ENCODE results near the gene FLNC.

DNA sequence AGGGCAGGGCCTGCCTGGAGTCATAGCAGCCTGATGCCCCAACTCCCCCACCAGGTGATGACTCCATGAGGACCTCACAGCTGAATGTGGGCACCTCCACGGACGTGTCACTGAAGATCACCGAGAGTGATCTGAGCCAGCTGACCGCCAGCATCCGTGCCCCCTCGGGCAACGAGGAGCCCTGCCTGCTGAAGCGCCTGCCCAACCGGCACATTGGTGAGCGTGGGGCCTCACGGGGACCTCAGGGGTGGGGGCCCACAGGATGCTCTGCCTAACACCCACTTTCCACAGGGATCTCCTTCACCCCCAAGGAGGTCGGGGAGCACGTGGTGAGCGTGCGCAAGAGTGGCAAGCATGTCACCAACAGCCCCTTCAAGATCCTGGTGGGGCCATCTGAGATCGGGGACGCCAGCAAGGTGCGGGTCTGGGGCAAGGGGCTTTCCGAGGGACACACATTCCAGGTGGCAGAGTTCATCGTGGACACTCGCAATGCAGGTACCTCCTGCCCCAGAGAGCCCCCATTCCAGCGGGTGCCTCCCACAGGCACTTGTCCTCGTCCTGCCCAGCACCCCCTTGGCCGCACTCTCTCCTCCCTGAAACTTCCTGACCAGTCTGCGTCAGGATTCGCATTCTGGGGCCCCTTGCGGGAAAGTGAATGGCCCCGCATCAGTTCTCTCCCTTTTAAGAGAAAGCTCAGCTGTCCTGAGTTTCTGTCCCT is 22.5 kb downstream of the FLNC start:
- TF ChIP-seq, protein P1, sequence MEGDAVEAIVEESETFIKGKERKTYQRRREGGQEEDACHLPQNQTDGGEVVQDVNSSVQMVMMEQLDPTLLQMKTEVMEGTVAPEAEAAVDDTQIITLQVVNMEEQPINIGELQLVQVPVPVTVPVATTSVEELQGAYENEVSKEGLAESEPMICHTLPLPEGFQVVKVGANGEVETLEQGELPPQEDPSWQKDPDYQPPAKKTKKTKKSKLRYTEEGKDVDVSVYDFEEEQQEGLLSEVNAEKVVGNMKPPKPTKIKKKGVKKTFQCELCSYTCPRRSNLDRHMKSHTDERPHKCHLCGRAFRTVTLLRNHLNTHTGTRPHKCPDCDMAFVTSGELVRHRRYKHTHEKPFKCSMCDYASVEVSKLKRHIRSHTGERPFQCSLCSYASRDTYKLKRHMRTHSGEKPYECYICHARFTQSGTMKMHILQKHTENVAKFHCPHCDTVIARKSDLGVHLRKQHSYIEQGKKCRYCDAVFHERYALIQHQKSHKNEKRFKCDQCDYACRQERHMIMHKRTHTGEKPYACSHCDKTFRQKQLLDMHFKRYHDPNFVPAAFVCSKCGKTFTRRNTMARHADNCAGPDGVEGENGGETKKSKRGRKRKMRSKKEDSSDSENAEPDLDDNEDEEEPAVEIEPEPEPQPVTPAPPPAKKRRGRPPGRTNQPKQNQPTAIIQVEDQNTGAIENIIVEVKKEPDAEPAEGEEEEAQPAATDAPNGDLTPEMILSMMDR (IDR thresholded peaks at IDR 0.05): no peak
- TF ChIP-seq POLR2A (IDR thresholded peaks at IDR 0.05): no peak

Data from esophagus squamous epithelium (tissue), 4 donors.